ENCODE measurements around the gene SDHA. TPM values are rescaled to one million over a fixed set of nuclear protein-coding genes. Genes with fewer than 3 reads are reported as not detected.

SDHA gene
- total RNA-seq, 1 donor, result 92.6 TPM

DNA sequence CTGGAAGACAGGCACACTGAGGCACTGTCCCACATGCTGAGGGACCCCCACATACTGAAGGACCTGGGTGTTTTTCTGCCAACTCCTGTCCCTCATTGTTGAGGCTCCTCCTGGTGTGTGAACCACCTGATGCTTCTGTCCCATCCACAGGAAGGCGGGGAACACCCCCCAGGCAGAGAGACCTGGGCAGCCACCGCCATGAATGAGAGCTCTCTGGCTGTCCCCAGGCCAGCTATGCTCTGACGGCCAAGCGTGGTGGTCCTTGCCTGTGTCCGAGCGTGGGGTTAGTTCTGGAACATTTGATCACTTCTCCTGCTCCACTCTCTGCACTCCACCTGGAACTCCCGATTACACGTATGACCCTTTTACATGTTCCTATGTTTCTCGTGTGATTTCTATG lies 38.7 kb upstream of the SDHA start:
- no peak overlapping the region for H3K4me3 ChIP-seq (ENCODE audit: low read depth, low read length)
- DNase-seq (ENCODE audit: low read depth), result no peak
- TF ChIP-seq, protein P1, sequence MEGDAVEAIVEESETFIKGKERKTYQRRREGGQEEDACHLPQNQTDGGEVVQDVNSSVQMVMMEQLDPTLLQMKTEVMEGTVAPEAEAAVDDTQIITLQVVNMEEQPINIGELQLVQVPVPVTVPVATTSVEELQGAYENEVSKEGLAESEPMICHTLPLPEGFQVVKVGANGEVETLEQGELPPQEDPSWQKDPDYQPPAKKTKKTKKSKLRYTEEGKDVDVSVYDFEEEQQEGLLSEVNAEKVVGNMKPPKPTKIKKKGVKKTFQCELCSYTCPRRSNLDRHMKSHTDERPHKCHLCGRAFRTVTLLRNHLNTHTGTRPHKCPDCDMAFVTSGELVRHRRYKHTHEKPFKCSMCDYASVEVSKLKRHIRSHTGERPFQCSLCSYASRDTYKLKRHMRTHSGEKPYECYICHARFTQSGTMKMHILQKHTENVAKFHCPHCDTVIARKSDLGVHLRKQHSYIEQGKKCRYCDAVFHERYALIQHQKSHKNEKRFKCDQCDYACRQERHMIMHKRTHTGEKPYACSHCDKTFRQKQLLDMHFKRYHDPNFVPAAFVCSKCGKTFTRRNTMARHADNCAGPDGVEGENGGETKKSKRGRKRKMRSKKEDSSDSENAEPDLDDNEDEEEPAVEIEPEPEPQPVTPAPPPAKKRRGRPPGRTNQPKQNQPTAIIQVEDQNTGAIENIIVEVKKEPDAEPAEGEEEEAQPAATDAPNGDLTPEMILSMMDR (IDR thresholded peaks at IDR 0.05; ENCODE audit: insufficient read depth, low read length), result no peak

DNA sequence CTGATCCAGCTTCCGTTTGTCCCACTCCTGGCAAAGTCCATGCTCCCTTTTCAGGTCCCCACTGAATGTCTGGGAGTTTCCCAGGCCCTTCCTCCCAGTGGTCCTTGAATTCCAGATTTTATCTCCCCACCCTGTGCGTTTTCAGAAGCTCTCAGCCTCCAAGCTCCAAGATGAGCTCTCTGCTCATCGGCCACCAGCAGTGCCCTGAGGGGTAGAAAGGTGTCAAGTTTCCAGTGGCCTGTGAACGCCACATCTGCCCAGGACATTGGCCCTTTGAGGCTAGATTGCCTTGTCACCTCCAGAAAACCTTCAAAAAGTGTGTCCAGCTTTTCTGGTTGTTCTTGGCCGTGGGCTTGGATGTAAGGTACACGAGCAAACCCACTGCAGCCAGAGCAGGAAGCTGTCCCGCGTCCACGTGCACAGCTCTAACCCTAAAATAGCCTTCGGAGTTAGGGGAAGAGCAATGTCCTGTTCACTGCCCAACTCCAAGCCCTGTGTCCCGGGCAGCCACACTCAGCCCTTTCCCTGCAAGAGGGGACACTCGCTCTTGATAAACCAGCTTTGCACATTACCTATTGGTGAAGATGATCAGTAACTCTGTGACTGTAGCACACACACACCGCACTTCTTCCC lies 37.7 kb upstream of the SDHA start:
- TF ChIP-seq, protein P1 (IDR thresholded peaks at IDR 0.05; ENCODE audit: insufficient read depth, low read length), result no peak
- no peak for DNase-seq (ENCODE audit: low read depth)
- H3K4me3 ChIP-seq (ENCODE audit: low read depth, low read length), result no peak overlapping the region

DNA sequence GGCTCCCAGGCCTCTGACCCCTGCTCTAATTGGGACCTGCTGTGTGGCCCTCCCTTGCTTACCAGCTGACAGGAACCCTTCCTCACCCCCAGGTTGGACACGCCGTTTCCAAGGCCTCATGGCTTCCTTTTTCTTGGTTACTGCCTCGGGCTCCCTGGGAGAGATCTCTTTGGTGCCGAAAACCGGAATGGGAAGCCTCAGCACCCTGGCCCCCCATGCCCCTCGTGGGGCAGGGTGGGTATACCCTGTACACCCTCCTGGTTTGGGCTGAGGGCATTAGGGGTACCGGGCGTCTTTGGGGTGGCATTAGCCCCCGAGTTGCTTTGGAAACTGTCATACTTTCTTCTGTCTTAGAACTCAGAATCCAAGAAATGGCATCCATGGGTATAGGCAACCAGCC lies 37.0 kb upstream of the SDHA start:
- DNase-seq (ENCODE audit: low read depth), result no peak

DNA sequence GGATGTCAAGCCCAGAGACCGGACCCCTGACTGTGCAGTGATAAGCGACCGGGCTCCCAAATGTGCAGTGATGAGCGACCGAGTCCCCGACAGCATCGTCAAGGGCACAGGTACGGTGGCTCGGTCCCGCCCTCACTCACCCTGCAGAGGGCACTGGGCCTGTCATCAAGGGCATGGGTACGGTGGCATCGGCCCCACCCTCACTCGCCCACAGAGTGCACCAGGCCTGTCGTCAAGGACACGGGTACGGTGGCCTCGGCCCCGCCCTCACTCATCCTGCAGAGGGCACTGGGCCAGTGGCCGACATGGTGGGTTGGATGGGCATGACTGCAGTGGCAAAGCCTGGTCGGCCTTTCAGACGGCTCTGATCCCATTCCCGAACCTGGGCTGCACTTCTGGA lies 36.6 kb upstream of the SDHA start:
- no peak for DNase-seq (ENCODE audit: low read depth)
- TF ChIP-seq, protein P1 (IDR thresholded peaks at IDR 0.05; ENCODE audit: insufficient read depth, low read length), result no peak
- no peak overlapping the region for H3K4me3 ChIP-seq (ENCODE audit: low read depth, low read length)

More for the DNA sequence above, 37.0 kb upstream of the SDHA start:
- TF ChIP-seq, protein P1 (IDR thresholded peaks at IDR 0.05; ENCODE audit: insufficient read depth, low read length), result no peak
- no peak overlapping the region for H3K4me3 ChIP-seq (ENCODE audit: low read depth, low read length)

DNA sequence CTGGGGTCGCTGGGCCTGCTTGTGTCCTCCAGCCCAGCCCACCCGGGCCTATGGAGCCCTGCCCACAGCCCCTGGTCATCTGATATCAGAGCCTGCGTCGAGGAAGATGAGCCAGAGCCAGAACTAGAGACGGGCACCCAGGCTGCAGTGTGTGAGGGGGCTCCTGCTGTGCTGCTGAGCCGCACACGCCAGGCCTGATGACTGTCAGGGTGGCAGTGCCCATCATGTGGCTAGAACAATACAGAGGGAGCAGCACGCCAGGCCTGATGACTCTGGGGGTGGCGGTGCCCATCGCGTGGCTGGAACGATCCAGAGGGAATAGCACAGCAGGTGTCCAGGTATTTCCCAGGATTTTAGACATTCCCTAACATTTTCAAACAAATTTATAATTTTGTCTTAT lies 36.0 kb upstream of the SDHA start:
- DNase-seq (ENCODE audit: low read depth), result no peak
- H3K4me3 ChIP-seq (ENCODE audit: low read depth, low read length), result no peak overlapping the region
- TF ChIP-seq, protein P1 (IDR thresholded peaks at IDR 0.05; ENCODE audit: insufficient read depth, low read length), result no peak

DNA sequence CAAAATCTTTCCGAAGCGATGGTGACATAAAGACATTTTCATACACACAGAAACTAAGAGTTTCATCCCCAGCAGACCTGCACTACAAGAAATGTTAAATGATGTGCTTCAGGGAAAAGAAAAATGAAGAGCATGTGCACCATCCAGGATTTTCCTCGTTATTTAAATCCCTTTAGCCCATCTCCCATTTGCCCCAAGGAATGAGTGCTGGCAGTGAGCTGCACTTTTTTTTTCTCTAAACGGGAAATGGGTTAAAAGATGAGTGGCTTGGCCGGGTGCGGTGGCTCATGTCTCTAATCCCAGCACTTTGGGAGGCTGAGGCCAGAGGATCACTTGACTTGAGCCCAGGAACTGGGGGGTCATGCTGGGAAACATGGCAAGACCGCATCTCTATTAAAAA lies 33.6 kb upstream of the SDHA start:
- peak; percentile 16 for DNase-seq (ENCODE audit: low read depth)
- H3K4me3 ChIP-seq (ENCODE audit: low read depth, low read length), result no peak overlapping the region
- TF ChIP-seq, protein P1 (IDR thresholded peaks at IDR 0.05; ENCODE audit: insufficient read depth, low read length), result no peak
